ENCODE data around the gene ITGA2B. TPM values are rescaled to one million over a fixed set of nuclear protein-coding genes. Genes with fewer than 3 reads are reported as not detected.

ITGA2B gene
- total and polyA plus RNA-seq, 2 of the 13 experiments (the other 11 are each of a cell fraction or from before 2014, with no cell fraction given), result 0.38 to 1.1 TPM

DNA sequence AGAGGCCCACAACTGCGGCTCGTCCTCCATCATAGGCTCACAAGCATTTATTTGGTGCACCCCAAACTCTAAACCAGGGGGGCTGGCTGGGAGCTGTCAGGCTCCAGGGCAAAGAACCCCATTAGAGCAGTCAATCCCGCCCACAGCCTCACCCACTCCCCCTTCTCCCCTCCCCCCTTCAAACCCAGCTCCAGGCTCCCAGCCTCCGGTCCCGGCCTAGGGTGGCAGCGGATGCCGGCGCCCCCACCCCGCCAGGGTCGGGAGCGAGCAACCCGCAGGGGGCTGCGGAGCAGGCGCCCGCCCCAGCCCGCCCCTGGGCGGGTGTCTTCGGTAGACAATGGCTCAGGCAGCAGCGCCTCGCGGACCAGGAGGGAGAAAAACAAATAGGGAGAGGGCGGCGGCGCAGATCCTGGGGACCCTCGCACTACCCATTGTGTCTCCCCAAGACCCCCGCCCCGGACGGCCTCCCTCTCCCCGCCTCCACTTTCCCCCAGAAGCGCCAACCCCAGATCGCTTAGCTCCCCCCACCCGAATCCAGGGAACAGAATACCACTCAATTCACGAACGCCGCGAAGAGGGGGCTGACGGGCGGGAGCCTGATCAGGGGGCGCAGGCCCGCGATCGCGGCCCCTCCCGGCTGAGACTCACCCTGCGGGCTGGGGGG lies 26.4 kb downstream of the ITGA2B start (continued):
- 0 out of 2 replicates have a peak, but pooled peaks have one; percentile 37 for TF ChIP-seq ZGPAT (CRISPR knock-in tag; IDR thresholded peaks at IDR 0.05)
- no peak for TF ChIP-seq ZIK1 (CRISPR knock-in tag; IDR thresholded peaks at IDR 0.05; ENCODE audit: borderline replicate concordance, low read depth)
- TF ChIP-seq POLR2G (IDR thresholded peaks at IDR 0.05; ENCODE audit: low read depth, low read length), result no peak
- peak; percentile 32; the same call in 1 of the 2 replicates for TF ChIP-seq ZBTB2 (CRISPR knock-in tag; IDR thresholded peaks at IDR 0.05; ENCODE audit: low read depth)
- TF ChIP-seq ZNF781 (CRISPR knock-in tag; IDR thresholded peaks at IDR 0.05; ENCODE audit: borderline replicate concordance, not compliant biosample characterization), result no peak
- TF ChIP-seq ZFP41 (CRISPR knock-in tag; IDR thresholded peaks at IDR 0.05; ENCODE audit: borderline replicate concordance), result no peak
- no peak for TF ChIP-seq JARID2 (CRISPR knock-in tag; IDR thresholded peaks at IDR 0.05; ENCODE audit: insufficient replicate concordance)
- no peak for TF ChIP-seq IRF2 (CRISPR knock-in tag; IDR thresholded peaks at IDR 0.05)
- no peak for TF ChIP-seq ZNF382 (CRISPR knock-in tag; IDR thresholded peaks at IDR 0.05; ENCODE audit: borderline replicate concordance)
- no peak for TF ChIP-seq ZMAT3 (CRISPR knock-in tag; conservative IDR thresholded peaks at IDR 0.05)
- no peak for TF ChIP-seq TCF12 (IDR thresholded peaks at IDR 0.05)
- TF ChIP-seq TCF12 (CRISPR knock-in tag; IDR thresholded peaks at IDR 0.05), result no peak
- TF ChIP-seq ZFP82 (CRISPR knock-in tag; IDR thresholded peaks at IDR 0.05; ENCODE audit: borderline replicate concordance), result no peak
- no peak for TF ChIP-seq ZFP36L1 (CRISPR knock-in tag; IDR thresholded peaks at IDR 0.05)
- TF ChIP-seq TAF1 (CRISPR knock-in tag; IDR thresholded peaks at IDR 0.05), result peak; percentile 38; the same call in 1 of the 2 replicates
- TF ChIP-seq MZF1 (CRISPR knock-in tag; IDR thresholded peaks at IDR 0.05; ENCODE audit: borderline replicate concordance), result no peak
- TF ChIP-seq RBM22 (optimal IDR thresholded peaks at IDR 0.05; ENCODE audit: low read length), result no peak
- no peak for TF ChIP-seq ZNF10 (CRISPR knock-in tag; IDR thresholded peaks at IDR 0.05; ENCODE audit: borderline replicate concordance, low read depth)
- TF ChIP-seq, protein P1, sequence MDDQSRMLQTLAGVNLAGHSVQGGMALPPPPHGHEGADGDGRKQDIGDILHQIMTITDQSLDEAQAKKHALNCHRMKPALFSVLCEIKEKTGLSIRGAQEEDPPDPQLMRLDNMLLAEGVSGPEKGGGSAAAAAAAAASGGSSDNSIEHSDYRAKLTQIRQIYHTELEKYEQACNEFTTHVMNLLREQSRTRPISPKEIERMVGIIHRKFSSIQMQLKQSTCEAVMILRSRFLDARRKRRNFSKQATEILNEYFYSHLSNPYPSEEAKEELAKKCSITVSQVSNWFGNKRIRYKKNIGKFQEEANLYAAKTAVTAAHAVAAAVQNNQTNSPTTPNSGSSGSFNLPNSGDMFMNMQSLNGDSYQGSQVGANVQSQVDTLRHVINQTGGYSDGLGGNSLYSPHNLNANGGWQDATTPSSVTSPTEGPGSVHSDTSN (CRISPR knock-in tag; IDR thresholded peaks at IDR 0.05; ENCODE audit: borderline replicate concordance), result no peak
- TF ChIP-seq, protein P2, sequence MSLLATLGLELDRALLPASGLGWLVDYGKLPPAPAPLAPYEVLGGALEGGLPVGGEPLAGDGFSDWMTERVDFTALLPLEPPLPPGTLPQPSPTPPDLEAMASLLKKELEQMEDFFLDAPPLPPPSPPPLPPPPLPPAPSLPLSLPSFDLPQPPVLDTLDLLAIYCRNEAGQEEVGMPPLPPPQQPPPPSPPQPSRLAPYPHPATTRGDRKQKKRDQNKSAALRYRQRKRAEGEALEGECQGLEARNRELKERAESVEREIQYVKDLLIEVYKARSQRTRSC (CRISPR knock-in tag; IDR thresholded peaks at IDR 0.05; ENCODE audit: low read depth), result no peak
- no peak for TF ChIP-seq NR3C1 (CRISPR knock-in tag; IDR thresholded peaks at IDR 0.05)
- TF ChIP-seq RBAK (CRISPR knock-in tag; IDR thresholded peaks at IDR 0.05), result no peak
- no peak for TF ChIP-seq HNRNPUL1 (IDR thresholded peaks at IDR 0.05; ENCODE audit: low read depth, low read length)
- no peak for TF ChIP-seq ATF7-NPFF (CRISPR knock-in tag; IDR thresholded peaks at IDR 0.05; ENCODE audit: low read depth)
- TF ChIP-seq ATM (IDR thresholded peaks at IDR 0.05; ENCODE audit: borderline replicate concordance), result no peak
- TF ChIP-seq DR1 (CRISPR knock-in tag; IDR thresholded peaks at IDR 0.05), result no peak
- TF ChIP-seq RAD21 (CRISPR knock-in tag; IDR thresholded peaks at IDR 0.05), result no peak
